Erythroblast (primary cell): Measurements from ENCODE around the gene CCDC117.

Experiments
- GATA1 ChIP-seq: IDR thresholded peaks from 2 replicates; pipeline ENCODE4 v1.6.1; 2011; ENCODE audit warnings: low read depth, mild to moderate bottlenecking, control low read depth, low read length, moderate library complexity
- POLR2A ChIP-seq: IDR thresholded peaks from 2 replicates; pipeline ENCODE4 v1.6.1; 2011; ENCODE audit warnings: mild to moderate bottlenecking, low read length

- peak; percentile 95 for TF ChIP-seq POLR2A
- no peak for TF ChIP-seq GATA1
These were observed 28.0 kb downstream of the CCDC117 start, which contains the start of gene XBP1 for GRCh38 chr22:28800308-28801041.
